GM19025 (cell line): Measurements from ENCODE around the gene DENND1B.

ENCODE experiments used
- ATAC-seq: cut with Tn5 transposase; IDR thresholded peaks from one replicate; pipeline ENCODE4 v1.9.1; 2021; ENCODE audit warnings: mild to moderate bottlenecking, low read depth, moderate library complexity; ENCODE audit not compliant: unreplicated experiment

The DENND1B gene

GRCh38 chr1:197690074-197690473, 85.2 kb downstream of the DENND1B start:
- no peak for ATAC-seq

DNA sequence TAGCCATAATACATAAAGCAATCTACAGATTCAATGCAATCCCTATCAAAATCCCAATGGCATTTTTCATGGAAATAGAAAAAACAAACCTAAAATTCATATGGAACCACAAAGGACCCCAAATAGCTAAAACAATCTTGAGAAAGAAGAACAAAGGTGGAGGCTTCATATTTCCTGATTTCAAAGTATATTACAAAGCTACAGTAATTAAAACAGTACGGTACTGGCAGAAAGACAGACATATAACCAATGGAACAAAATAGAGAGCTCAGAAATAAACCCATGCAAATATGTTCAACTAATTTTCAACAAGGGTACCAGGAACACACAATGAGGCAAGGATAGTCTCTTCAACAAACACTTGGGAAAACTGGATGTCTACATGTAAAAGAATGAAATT, 87.0 kb downstream of the DENND1B start:
- ATAC-seq = no peak

- ATAC-seq = no peak
Measured at GRCh38 chr1:197686702-197687355, 88.5 kb downstream of the DENND1B start.

GRCh38 chr1:197686231-197686630, 89.0 kb downstream of the DENND1B start:
- no peak for ATAC-seq

GRCh38 chr1:197685785-197686184, 89.5 kb downstream of the DENND1B start:
- ATAC-seq = no peak

DNA sequence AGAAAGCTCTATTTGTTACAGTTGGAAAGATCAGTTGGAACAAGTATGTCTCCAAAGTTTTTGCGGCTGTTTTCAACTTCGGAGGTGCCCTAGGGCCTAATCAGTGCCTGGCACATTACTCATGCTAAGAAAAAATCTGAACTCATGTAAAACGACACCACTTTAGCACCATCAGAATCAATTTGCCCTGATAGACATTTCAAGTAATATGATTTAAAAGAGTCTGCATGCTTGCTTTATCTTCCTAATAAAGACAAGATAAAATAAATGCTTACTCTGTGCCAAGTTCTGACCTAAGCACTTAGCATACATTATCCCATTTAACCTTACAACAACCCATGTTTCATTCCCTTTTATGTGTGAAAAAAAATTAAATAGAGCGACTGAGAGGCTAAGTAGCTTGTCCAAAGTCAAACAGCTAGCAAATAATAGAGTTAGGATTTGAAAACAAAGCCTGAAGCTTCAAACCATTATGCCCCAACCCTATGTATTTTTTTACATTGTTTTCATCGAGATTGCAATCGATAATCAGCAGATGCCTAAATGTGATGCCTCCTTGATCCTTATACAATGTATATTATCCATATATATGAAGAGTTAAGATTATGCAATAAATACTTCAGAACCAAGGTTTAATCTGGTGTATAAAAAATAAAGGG, 91.3 kb downstream of the DENND1B start:
- no peak for ATAC-seq

DNA sequence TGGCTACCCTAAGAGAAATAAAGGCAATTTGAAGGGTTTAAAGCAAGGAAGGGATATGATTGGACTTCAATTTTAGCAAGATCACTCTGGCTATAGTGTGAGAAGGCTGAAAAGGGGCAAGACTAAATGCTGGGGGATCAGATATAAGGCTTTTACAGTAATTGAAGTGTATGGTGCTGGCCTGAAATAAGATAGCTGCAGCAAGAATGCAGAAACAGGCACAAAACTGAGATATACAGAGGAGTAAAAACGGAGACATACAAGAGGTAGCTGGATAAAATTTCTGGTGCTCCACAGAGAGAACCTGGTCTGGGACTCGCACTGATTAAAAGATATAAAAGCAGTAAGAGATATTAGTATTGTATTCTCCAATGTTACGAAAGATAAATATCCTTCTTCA, 92.0 kb downstream of the DENND1B start:
- no peak for ATAC-seq

DNA sequence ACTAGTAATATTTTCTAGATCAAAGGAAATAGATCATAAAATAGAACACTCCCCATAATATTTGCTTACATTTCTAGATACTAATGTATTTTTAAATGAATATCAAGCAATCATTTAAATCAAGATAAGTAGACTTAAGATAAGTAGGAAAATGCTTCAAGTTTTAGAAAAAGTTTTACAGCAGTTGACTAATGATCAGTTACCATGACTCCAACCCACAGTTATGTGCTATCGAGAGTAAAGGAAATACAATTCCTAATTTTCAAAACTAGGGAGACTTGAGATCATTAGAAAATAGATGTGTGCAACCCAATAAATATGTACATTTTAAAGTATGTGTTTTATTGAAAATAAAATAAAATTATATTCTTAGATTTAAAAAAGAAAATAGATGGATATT, 95.0 kb downstream of the DENND1B start:
- ATAC-seq = no peak

GRCh38 chr1:197677752-197678295, 97.5 kb downstream of the DENND1B start:
- ATAC-seq = no peak

- ATAC-seq = no peak
Measured at GRCh38 chr1:197677313-197677712, 98.0 kb downstream of the DENND1B start.

DNA sequence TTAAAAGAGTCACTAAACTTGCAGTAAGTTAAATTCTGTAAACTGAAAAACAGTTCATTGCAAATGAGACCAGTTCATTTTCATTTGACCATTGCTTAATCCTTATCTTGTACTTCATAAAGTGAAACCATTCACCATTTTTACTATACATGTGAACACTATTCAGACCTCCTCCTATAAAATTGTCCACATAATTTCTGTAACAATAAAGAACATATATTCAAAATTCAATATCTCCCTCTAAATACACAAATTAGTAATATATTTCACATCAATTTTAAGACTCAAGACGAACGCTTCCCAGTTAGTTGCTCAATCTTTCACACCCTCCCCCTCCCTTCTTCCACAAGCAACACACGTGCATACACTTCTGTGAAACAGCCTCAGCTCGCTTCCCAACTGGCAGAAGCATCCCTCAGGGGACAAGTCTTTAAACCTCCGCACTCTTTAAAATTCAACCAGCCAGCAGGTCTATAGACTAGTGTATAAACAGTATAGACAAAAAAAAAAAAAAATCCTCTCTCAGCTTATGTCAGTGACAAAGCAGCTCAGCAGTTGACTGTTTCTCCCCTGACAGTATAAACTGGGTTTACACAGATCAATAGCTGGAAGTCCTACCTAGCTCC, 99.6 kb downstream of the DENND1B start:
- ATAC-seq = no peak

DNA sequence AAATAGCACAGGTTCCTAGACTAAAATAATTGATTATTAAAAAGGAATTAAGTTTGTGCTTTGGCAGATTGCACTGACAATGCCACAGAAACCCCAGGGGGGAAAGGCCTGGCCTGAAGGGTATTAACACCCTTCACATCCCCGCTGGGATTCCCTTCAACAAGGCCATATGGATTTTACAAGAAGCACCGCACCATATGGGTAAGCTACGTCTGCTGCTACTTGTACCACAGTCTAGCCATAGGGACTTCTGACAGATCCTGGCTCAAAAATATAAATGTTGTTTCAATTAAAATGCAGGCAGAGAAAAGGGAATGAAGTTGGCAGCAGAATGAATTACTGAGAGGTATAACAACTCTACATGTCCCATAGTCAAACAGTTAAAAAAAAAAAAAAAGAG, 101.0 kb downstream of the DENND1B start:
- no peak for ATAC-seq

GRCh38 chr1:197673292-197673691, 102.0 kb downstream of the DENND1B start:
- no peak for ATAC-seq

- ATAC-seq = no peak
Measured at GRCh38 chr1:197672347-197672746, 102.9 kb downstream of the DENND1B start.

DNA sequence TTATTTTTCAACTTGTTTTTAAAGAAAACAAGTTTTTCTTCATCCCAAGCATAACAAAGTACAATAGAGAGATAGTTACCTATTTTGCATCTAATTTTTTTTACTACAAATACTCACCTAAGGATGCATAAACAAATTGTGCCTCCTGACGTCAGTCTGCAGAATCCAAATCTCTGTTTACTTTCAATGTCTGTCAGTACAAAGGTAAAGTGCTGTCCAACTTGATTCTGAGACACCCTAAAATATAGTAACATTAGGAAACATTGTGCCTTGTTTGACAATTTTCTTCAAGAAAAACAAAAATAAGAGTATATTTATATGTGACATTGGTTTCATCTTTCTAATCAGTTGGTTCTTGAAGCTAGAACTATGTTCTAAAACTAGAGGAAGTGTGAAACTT, 103.4 kb downstream of the DENND1B start:
- no peak for ATAC-seq

- ATAC-seq = no peak
Measured at GRCh38 chr1:197671140-197671539, 104.1 kb downstream of the DENND1B start.

DNA sequence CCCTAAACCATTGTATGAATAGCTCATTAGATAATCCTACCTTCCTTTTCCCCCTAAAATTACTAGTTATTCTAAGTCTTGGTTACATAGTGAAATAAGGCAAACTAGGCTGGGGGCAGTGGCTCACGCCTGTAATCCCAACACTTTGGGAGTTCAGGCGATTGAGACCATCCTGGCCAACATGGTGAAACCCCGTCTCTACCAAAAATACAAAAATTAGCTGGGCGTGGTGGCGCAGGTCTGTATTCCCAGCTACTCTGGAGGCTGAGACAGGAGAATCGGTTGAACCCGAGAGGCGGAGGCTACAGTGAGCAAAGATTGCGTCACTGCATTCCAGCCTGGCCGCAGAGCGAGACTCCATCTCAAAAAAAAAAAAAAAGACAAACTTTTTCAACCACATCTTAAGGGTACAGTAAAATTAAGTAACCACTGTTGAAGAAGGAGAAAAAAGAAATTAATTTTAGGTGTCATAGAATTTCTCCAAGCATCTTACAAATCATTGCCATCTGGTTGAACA, 108.5 kb downstream of the DENND1B start:
- ATAC-seq = no peak

DNA sequence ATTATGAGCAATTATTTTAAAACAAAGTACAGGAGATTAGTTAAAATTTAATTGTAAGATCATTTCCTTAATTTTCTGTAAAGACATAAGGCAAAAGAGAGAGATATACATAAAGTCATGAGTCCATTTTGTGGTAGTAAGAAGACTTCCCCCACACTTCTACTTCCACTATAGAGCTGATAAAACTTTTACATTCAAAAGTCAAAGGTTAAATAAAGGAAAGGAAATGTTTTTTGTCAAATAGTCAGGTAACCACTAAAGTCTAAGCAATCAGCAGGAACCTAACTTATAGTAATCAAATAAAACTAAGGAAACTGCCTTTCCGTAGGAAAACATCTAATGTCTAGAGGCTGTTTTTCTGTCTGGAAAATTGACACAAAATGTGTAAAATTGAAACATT, 110.9 kb downstream of the DENND1B start:
- no peak for ATAC-seq

DNA sequence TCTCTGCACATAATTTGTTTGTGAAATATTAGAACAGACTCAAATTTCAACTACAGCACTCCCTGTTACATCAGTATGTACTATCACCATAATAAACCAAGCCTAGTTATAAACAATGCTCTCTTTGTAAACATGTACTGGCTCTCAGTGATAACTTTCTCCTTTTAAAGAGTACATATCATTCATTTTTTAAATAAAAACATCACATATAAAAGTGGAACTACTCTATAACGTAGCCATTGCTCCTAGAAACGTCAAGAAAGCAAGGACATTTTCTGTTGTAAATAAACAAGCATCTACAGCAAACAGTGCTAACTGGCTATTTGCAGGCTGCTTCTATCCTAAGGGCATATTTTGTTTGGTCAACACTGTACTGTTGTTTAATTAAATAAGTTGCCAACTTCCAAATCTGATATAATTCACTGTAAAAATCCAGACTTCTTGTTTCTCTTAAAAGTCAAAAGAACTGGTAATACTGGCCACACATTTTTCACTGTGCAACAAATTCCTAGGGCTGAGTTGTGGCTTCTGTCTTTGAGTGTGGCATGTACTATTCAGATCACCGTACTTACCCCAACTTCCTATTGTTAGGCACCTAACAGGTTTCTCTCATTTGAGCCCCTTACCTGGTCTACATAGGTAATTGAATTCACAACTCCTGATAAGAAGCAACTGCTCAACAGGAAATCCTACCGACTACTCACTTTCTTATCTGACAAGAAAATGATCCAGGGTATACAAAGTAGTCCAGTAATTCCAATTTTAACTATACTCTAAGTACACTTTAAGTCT, 111.9 kb downstream of the DENND1B start:
- no peak for ATAC-seq

- ATAC-seq = no peak
Measured at GRCh38 chr1:197660389-197660788, 114.9 kb downstream of the DENND1B start.

DNA sequence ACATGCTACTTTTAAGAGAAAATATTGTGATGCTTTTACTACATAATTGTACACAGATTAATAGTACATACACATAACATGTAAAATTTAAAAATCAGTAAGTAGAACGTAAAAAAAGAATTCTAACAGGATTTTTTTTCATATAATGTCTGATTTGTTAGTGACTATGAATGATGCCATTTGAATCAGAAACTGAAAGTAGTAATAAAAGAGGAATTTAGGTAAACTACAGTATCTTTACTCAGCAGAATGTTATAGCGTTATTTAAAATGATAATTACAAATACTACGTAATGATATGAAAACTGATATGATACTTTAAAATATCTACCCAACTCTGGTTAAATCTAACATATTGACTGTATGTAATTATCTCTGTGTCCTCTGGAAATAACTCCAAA, 116.1 kb downstream of the DENND1B start:
- ATAC-seq = no peak
